Vagina (tissue), 2 donors: ENCODE measurements around the gene MED28.

Experiments
- CTCF ChIP-seq, 3 experiments: fragments of 450-650 bp in 2 of 3; fragments of 200-600 bp in 1 of 3; sonication (generic) in 1 of 3; IDR thresholded peaks; one replicate each; pipeline ENCODE4 v1.5.1; 2017 to 2019; ENCODE audit warnings: antibody characterized with exemption in 3 of 3, mild to moderate bottlenecking in 2 of 3, moderate library complexity in 2 of 3
- POLR2A ChIP-seq, 2 donors: fragments of 450-650 bp; IDR thresholded peaks; one replicate each; pipeline ENCODE4 v1.6.1; 2017; ENCODE audit warnings: antibody characterized with exemption in 2 of 2, mild to moderate bottlenecking in 2 of 2, moderate library complexity in 2 of 2

- TF ChIP-seq POLR2A (IDR thresholded peaks at IDR 0.05) (no peak), CTCF (IDR thresholded peaks at IDR 0.05) (no peak)
These were observed 48.3 kb downstream of the MED28 start for GRCh38 chr4:17662694-17663093.
